ENCODE data around the gene MYRIP.

- no peak for TF ChIP-seq POLR2AphosphoS5 (IDR thresholded peaks at IDR 0.05; ENCODE audit: low read depth, low read length)
- no peak for TF ChIP-seq PAX5 (IDR thresholded peaks at IDR 0.05; ENCODE audit: insufficient read depth, low read length, severe bottlenecking)
- TF ChIP-seq POLR2A (IDR thresholded peaks at IDR 0.05; ENCODE audit: low read depth, low read length), result no peak
- TF ChIP-seq TAF1 (IDR thresholded peaks at IDR 0.05; ENCODE audit: low read depth, low read length), result no peak
Measured at GRCh38 chr3:40192628-40193027, 383.2 kb downstream of the MYRIP start.

All from GM12891 (cell line).